WTC11 (cell line): ENCODE results near the gene VWF. TPM values are rescaled to one million over a fixed set of nuclear protein-coding genes. Genes with fewer than 3 reads are reported as not detected.

Experiments
- ATAC-seq: fragments of 200-7000 bp; cut with Tn5 transposase; 2 replicates; pipeline ENCODE4 v1.10.0; 2021; ENCODE audit warnings: mild to moderate bottlenecking, moderate library complexity
- CTCF ChIA-PET: fragments of 300-600 bp; sonication (Branson Sonifier 250); formaldehyde crosslinking; loops from one replicate; lab custom pipeline; 2021; ENCODE audit warnings: antibody characterized with exemption; lab: Charles Lee
- POLR2A ChIA-PET: fragments of 350-600 bp; sonication (Branson Sonifier 250); formaldehyde crosslinking; loops from one replicate; lab custom pipeline; 2021; ENCODE audit warnings: antibody characterized with exemption; lab: Charles Lee
- DNase-seq: peaks from one replicate; pipeline ENCODE4 v3.0.0; 2021; ENCODE audit warnings: low spot score
- H3K27ac Mint-ChIP-seq: 2 replicates; pipeline ENCODE4 v1.8.0; 2021; ENCODE audit warnings: mixed read lengths
- H3K27me3 Mint-ChIP-seq: 2 replicates; pipeline ENCODE4 v1.8.0; 2021; ENCODE audit warnings: low read depth, mild to moderate bottlenecking, moderate library complexity, mixed read lengths
- H3K36me3 Mint-ChIP-seq: 2 replicates; pipeline ENCODE4 v1.8.0; 2021; ENCODE audit warnings: mixed read lengths
- H3K4me1 Mint-ChIP-seq: 2 replicates; pipeline ENCODE4 v1.8.0; 2022; ENCODE audit warnings: mixed read lengths
- H3K4me3 Mint-ChIP-seq: 2 replicates; pipeline ENCODE4 v1.8.0; 2021; ENCODE audit warnings: mild to moderate bottlenecking, moderate library complexity, mixed read lengths
- H3K9me3 Mint-ChIP-seq: 2 replicates; pipeline ENCODE4 v1.8.0; 2021; ENCODE audit warnings: mixed read lengths
- GRHL2 ChIP-seq: fragments of 250-450 bp; sonication (Bioruptor Pico); IDR thresholded peaks from 2 replicates; pipeline ENCODE4 v1.8.0; 2022; ENCODE audit warnings: mild to moderate bottlenecking, moderate library complexity; ENCODE audit not compliant: insufficient replicate concordance, severe bottlenecking
- NFATC4 ChIP-seq: fragments of 250-450 bp; sonication (Bioruptor Pico); IDR thresholded peaks from 2 replicates; pipeline ENCODE4 v1.9.0; 2021; ENCODE audit warnings: mild to moderate bottlenecking
- NFYB ChIP-seq: sonication (generic); formaldehyde crosslinking; conservative IDR thresholded peaks from 2 replicates; pipeline ENCODE4 v1.8.0; 2022; ENCODE audit warnings: low read depth, missing genetic modification reagents
- NR1H2 ChIP-seq: sonication (generic); formaldehyde crosslinking; IDR thresholded peaks from 2 replicates; pipeline ENCODE4 v1.9.0; 2021; ENCODE audit warnings: mild to moderate bottlenecking, moderate library complexity, missing genetic modification reagents
- NR3C1 ChIP-seq: sonication (generic); formaldehyde crosslinking; conservative IDR thresholded peaks from 2 replicates; pipeline ENCODE4 v1.8.1; 2023; ENCODE audit warnings: low read depth, mild to moderate bottlenecking, missing genetic modification reagents
- SMAD3 ChIP-seq: sonication (generic); formaldehyde crosslinking; IDR thresholded peaks from 2 replicates; pipeline ENCODE4 v1.8.0; 2022; ENCODE audit warnings: missing genetic modification reagents, mild to moderate bottlenecking, borderline replicate concordance
- SOX15 ChIP-seq: fragments of 250-450 bp; sonication (Bioruptor Pico); IDR thresholded peaks from 2 replicates; pipeline ENCODE4 v1.9.0; 2021; ENCODE audit warnings: mild to moderate bottlenecking
- ZBTB21 ChIP-seq: sonication (generic); formaldehyde crosslinking; IDR thresholded peaks from 2 replicates; pipeline ENCODE4 v1.8.1; 2023; ENCODE audit warnings: mild to moderate bottlenecking, missing genetic modification reagents, borderline replicate concordance
- total RNA-seq: library from RNA; stranded (reverse); gene quantifications from 3 replicates; pipeline ENCODE4 v1.2.3, GENCODE V29; 2021
- TF ChIP-seq, protein P1 (sequence below): fragments of 250-450 bp; sonication (Bioruptor Pico); conservative IDR thresholded peaks from 2 replicates; pipeline ENCODE4 v1.9.0; 2021; ENCODE audit warnings: mild to moderate bottlenecking
- TF ChIP-seq, protein P2 (sequence below): sonication (generic); formaldehyde crosslinking; IDR thresholded peaks from 2 replicates; pipeline ENCODE4 v1.8.0; 2023; ENCODE audit warnings: missing genetic modification reagents
- TF ChIP-seq, protein P3 (sequence below): sonication (generic); formaldehyde crosslinking; IDR thresholded peaks from 2 replicates; pipeline ENCODE4 v1.8.1; 2022; ENCODE audit warnings: mild to moderate bottlenecking, missing genetic modification reagents, moderate library complexity, borderline replicate concordance
- TF ChIP-seq, protein P4 (sequence below): sonication (generic); formaldehyde crosslinking; IDR thresholded peaks from 2 replicates; pipeline ENCODE4 v1.8.1; 2022; ENCODE audit warnings: low read depth, mild to moderate bottlenecking, moderate library complexity, missing genetic modification reagents, borderline replicate concordance
- TF ChIP-seq, protein P5 (sequence below): sonication (generic); formaldehyde crosslinking; IDR thresholded peaks from 2 replicates; pipeline ENCODE4 v1.8.0; 2023; ENCODE audit warnings: mild to moderate bottlenecking, missing genetic modification reagents
- TF ChIP-seq, protein P6 (sequence below): fragments of 200-600 bp; IDR thresholded peaks from 2 replicates; pipeline ENCODE4 v1.8.0; 2022; ENCODE audit warnings: antibody characterized with exemption

VWF gene
- total RNA-seq, 1 experiment from 2014 or later: 0.48 TPM

DNA sequence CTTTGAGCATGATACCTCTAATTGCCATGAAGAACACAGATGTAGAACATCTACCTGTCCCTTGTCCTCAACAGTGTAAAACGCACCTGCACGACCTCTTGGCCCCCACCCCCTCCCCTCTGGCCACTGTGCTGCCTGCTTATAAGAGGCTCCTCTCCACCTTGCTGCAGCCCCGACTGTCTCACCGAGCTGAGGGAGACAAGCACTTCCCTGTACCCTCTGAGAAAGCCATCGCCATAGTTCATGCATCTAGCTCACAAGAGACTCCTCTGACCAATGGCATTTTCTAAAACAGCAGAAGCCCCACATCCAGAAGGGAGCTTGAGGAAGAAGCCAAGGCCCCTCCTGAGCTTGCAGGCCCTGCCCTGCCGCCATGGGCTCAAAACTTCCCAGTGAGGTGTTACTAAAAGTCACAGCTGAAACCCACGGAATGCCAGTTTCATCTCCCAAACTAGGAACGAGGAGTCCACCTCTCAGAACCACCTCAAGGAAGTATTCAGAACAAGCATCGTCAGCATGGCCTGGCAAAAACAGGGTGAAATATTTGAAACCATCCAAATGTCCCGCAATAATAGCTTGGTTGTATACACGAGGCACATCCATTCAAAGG is 157.9 kb downstream of the VWF start (continued):
- TF ChIP-seq, protein P1, sequence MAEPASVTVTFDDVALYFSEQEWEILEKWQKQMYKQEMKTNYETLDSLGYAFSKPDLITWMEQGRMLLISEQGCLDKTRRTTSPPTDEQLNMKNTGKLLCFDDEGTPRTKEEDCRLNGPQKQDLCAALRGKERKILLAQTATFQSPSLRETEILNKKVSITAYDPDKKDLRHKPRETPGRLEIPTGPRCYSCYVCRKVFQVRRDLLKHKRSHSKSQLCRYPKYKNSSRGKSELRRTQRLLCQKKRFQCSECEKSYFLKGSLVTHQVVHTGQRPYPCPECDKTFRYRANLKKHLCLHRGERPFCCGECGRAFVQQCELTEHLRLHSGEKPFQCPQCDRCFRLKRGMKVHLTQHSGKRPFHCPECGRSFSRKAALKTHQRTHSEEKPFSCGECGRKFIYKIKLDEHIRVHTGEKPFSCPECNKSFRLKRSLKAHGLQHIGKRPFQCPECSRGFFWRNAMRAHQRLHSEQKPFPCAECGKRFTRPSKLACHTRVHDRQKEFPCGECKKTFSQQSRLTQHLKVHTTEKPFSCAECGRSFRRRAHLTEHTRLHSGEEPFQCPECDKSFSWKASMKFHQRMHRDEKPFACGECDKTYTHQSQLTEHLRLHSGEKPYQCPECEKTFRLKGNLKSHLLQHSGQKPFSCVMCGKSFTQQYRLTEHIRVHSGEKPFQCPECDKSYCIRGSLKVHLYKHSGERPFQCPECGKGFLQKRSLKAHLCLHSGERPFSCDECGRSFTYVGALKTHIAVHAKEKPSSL (CRISPR knock-in tag): no peak
- TF ChIP-seq, protein P2, sequence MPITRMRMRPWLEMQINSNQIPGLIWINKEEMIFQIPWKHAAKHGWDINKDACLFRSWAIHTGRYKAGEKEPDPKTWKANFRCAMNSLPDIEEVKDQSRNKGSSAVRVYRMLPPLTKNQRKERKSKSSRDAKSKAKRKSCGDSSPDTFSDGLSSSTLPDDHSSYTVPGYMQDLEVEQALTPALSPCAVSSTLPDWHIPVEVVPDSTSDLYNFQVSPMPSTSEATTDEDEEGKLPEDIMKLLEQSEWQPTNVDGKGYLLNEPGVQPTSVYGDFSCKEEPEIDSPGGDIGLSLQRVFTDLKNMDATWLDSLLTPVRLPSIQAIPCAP (CRISPR knock-in tag): no peak
- no peak for TF ChIP-seq NFATC4 (CRISPR knock-in tag)
- TF ChIP-seq, protein P3, sequence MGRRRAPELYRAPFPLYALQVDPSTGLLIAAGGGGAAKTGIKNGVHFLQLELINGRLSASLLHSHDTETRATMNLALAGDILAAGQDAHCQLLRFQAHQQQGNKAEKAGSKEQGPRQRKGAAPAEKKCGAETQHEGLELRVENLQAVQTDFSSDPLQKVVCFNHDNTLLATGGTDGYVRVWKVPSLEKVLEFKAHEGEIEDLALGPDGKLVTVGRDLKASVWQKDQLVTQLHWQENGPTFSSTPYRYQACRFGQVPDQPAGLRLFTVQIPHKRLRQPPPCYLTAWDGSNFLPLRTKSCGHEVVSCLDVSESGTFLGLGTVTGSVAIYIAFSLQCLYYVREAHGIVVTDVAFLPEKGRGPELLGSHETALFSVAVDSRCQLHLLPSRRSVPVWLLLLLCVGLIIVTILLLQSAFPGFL (CRISPR knock-in tag): no peak
- TF ChIP-seq, protein P4, sequence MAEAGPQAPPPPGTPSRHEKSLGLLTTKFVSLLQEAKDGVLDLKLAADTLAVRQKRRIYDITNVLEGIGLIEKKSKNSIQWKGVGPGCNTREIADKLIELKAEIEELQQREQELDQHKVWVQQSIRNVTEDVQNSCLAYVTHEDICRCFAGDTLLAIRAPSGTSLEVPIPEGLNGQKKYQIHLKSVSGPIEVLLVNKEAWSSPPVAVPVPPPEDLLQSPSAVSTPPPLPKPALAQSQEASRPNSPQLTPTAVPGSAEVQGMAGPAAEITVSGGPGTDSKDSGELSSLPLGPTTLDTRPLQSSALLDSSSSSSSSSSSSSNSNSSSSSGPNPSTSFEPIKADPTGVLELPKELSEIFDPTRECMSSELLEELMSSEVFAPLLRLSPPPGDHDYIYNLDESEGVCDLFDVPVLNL: no peak
- TF ChIP-seq, protein P5, sequence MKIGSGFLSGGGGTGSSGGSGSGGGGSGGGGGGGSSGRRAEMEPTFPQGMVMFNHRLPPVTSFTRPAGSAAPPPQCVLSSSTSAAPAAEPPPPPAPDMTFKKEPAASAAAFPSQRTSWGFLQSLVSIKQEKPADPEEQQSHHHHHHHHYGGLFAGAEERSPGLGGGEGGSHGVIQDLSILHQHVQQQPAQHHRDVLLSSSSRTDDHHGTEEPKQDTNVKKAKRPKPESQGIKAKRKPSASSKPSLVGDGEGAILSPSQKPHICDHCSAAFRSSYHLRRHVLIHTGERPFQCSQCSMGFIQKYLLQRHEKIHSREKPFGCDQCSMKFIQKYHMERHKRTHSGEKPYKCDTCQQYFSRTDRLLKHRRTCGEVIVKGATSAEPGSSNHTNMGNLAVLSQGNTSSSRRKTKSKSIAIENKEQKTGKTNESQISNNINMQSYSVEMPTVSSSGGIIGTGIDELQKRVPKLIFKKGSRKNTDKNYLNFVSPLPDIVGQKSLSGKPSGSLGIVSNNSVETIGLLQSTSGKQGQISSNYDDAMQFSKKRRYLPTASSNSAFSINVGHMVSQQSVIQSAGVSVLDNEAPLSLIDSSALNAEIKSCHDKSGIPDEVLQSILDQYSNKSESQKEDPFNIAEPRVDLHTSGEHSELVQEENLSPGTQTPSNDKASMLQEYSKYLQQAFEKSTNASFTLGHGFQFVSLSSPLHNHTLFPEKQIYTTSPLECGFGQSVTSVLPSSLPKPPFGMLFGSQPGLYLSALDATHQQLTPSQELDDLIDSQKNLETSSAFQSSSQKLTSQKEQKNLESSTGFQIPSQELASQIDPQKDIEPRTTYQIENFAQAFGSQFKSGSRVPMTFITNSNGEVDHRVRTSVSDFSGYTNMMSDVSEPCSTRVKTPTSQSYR: no peak
- no peak for TF ChIP-seq ZBTB21 (CRISPR knock-in tag)
- TF ChIP-seq SMAD3: no peak
- TF ChIP-seq GRHL2: no peak
- TF ChIP-seq SOX15 (CRISPR knock-in tag): no peak
- no peak for TF ChIP-seq NFYB (CRISPR knock-in tag)
- no peak for TF ChIP-seq NR1H2
- no peak for TF ChIP-seq NR3C1
- TF ChIP-seq, all 79 proteins: peak for 0

- H3K4me1 Mint-ChIP-seq: peaks cover 38% of the 10 kb centered on the region
- ATAC-seq: peak; percentile 79
- H3K4me3 Mint-ChIP-seq: no peak overlapping the region
- H3K27me3 Mint-ChIP-seq: peaks cover 5% of the 10 kb centered on the region; the same call in 1 of the 2 replicates
- no peaks in the 10 kb centered on the region for H3K36me3 Mint-ChIP-seq
- no peak overlapping the region for H3K27ac Mint-ChIP-seq
- CTCF ChIA-PET: interaction anchor here (1.0 to 5.3 kb wide), 10 partner anchors 8 to 123 kb away, joined by 3 to 46 read pairs (median 5); partner anchors contain the start of gene ANO2
- TF ChIP-seq, protein P6, sequence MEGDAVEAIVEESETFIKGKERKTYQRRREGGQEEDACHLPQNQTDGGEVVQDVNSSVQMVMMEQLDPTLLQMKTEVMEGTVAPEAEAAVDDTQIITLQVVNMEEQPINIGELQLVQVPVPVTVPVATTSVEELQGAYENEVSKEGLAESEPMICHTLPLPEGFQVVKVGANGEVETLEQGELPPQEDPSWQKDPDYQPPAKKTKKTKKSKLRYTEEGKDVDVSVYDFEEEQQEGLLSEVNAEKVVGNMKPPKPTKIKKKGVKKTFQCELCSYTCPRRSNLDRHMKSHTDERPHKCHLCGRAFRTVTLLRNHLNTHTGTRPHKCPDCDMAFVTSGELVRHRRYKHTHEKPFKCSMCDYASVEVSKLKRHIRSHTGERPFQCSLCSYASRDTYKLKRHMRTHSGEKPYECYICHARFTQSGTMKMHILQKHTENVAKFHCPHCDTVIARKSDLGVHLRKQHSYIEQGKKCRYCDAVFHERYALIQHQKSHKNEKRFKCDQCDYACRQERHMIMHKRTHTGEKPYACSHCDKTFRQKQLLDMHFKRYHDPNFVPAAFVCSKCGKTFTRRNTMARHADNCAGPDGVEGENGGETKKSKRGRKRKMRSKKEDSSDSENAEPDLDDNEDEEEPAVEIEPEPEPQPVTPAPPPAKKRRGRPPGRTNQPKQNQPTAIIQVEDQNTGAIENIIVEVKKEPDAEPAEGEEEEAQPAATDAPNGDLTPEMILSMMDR: peak; percentile 55
- no peak for TF ChIP-seq NFYB (CRISPR knock-in tag)
- TF ChIP-seq, all 79 proteins: peak for 1
- no peaks in the 10 kb centered on the region for H3K9me3 Mint-ChIP-seq
- POLR2A ChIA-PET: no interaction called here
- peak; percentile 74 for DNase-seq
Measured at GRCh38 chr12:5965950-5966383, 158.5 kb downstream of the VWF start.
